MM.1S (cell line): ENCODE results near the gene NUP50.

Experiments
- CTCF ChIP-seq: fragments of 300-600 bp; sonication (generic); IDR thresholded peaks from 2 replicates; pipeline ENCODE4 v1.5.1; 2016; ENCODE audit warnings: antibody characterized with exemption, low read length, mixed read lengths
- EZH2 ChIP-seq: fragments of 300-600 bp; sonication (generic); optimal IDR thresholded peaks from 2 replicates; pipeline ENCODE3; 2017; ENCODE audit warnings: low read depth, mild to moderate bottlenecking, antibody characterized with exemption, low read length, mixed read lengths
- EZH2phosphoT487 ChIP-seq: fragments of 300-600 bp; sonication (generic); IDR thresholded peaks from 2 replicates; pipeline ENCODE4 v1.6.1; 2018; ENCODE audit warnings: antibody characterized with exemption, low read length

- TF ChIP-seq CTCF (no peak), EZH2 (no peak), EZH2phosphoT487 (no peak)
These were observed 62.9 kb downstream of the NUP50 start for GRCh38 chr22:45226503-45227186.
